HFF-Myc (cell line): ENCODE data around the gene ACTC1.

Experiments
- DNase-seq: peaks from one replicate; pipeline ENCODE4 v3.0.0-alpha.2; 2011; ENCODE audit warnings: low read depth; ENCODE audit errors: extremely low read depth
- H3K4me3 ChIP-seq: replicated peaks from 2 replicates; pipeline ENCODE4 v1.5.1; 2011; ENCODE audit warnings: low read depth, mild to moderate bottlenecking, control low read depth, low read length
- TF ChIP-seq, protein P1 (sequence below): IDR thresholded peaks from 2 replicates; pipeline ENCODE4 v1.5.1; 2012; ENCODE audit warnings: mild to moderate bottlenecking, low read depth, low read length, control low read depth; ENCODE audit errors: missing control alignments

Gene ACTC1

DNA sequence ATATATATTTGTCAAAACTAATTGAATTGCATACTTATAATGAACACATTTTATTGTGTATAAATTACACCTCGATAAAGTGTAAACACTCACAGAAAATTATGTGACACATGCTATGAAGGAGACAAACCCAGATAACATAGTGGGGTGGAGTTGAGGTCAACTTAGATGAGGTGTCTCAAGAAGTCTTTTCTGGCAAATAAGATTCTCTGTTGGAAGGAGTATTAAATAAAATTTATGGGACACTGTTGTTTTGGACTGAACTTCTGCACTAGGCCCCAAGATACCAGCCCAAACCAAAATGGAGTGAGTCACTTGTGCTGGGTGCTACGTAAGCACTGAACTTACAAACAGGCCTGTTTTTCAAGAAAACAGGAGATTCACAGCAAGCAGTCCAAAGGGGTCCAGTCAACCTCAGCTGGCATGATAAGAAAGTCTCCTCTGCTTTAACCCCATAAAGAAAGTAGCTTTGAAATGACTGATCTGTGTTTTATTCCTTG is 18.7 kb downstream of the ACTC1 start:
- H3K4me3 ChIP-seq, result no peak overlapping the region
- DNase-seq, result no peak
- TF ChIP-seq, protein P1, sequence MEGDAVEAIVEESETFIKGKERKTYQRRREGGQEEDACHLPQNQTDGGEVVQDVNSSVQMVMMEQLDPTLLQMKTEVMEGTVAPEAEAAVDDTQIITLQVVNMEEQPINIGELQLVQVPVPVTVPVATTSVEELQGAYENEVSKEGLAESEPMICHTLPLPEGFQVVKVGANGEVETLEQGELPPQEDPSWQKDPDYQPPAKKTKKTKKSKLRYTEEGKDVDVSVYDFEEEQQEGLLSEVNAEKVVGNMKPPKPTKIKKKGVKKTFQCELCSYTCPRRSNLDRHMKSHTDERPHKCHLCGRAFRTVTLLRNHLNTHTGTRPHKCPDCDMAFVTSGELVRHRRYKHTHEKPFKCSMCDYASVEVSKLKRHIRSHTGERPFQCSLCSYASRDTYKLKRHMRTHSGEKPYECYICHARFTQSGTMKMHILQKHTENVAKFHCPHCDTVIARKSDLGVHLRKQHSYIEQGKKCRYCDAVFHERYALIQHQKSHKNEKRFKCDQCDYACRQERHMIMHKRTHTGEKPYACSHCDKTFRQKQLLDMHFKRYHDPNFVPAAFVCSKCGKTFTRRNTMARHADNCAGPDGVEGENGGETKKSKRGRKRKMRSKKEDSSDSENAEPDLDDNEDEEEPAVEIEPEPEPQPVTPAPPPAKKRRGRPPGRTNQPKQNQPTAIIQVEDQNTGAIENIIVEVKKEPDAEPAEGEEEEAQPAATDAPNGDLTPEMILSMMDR, result no peak

DNA sequence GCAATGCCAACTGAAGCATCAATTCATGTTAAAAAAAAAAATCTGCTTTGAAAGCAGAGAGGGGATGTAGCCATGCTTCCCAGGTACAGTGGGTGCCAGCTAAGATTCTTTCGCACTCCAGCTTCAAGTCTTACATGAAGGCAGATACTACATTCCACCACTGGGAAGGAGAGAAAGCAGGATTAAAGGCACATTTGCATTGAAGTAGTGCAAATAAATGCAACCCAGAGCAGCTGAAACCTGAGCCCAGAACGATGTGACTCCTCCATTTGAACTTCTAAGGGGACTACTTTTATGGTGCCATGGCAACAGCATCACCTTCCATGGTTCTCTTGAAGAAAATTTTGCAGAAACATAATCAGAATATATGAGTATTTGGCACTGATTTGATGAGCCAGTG is 21.4 kb downstream of the ACTC1 start:
- H3K4me3 ChIP-seq, result no peak overlapping the region
- DNase-seq, result no peak
- TF ChIP-seq, protein P1, result no peak

DNA sequence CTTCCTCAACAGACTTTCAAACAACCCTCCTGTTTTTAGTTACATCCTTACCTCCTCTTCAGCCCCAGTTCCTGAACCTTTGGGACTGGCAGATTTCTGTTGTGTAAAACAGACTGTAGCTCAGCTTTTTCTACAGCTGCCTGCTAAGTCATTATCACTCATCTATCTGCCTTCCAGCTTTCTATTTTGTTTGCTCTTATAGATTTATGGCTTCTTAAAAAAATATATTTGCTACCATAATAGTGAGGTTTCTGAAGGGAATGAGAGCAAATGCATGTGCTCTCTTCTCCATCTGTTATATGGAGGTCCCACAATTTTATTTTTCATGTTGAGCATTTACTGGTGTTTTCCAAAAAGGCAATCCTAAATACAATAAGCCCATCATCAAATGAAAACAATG is 22.3 kb downstream of the ACTC1 start:
- TF ChIP-seq, protein P1, result no peak

DNA sequence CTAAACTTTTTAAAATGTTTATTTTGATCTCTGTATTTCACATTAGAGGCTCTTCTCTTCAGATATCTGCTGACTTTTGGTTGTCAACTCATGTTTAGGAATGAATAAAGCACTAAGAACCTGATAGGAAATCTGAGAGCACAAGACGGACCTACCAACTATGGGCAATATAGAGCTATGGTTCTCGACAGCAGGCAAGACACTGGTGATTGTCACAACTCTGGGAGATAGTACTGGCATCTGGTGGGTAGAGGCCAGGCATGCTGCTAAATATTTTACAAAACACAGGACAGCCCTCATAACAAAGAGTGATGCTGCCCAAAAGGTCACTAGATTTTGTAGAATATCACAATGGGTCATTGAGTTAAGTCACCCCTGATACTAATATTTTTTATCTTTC is 23.0 kb downstream of the ACTC1 start:
- TF ChIP-seq, protein P1, result no peak
- DNase-seq, result no peak
- no peak overlapping the region for H3K4me3 ChIP-seq

More for the DNA sequence above, 22.3 kb downstream of the ACTC1 start:
- no peak overlapping the region for H3K4me3 ChIP-seq
- no peak for DNase-seq

DNA sequence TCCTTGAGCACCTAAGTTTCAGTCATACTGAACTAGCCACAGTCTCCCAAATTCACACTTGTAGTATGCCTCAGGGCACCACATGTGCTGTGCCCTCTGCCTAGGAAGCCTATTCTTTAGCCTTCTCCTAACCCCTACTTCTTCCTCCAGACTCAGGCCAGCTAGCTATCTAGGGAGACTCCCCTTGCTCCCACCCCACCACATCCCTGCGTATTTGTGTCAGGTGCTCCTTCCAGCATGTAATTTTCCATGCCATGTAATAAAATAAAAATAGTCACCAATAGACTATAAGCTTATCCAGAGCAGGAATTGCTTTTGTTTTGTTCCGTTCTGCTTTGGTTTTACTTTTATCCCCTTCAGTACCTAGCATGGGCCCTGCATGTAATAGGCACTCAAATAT is 25.6 kb downstream of the ACTC1 start:
- DNase-seq, result no peak
- no peak overlapping the region for H3K4me3 ChIP-seq
- TF ChIP-seq, protein P1, result no peak

DNA sequence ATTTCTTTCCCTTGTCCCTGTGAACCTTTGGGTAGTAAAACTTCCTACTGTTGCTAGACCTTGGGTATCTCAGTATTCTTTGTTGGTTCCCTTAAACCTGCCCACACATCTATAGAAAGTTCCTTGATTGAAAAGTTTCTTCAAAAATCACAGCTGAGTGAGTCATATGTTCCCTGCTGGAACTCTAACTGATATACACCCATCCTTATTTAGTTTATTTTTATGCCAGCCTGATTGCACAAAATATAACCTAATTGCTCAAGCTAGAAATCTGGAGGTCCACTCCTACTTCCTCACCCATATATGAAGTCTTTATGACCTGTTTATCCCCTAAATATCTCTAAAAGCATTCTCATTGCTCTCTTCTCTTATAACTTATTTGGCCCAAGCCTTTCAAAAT is 26.8 kb downstream of the ACTC1 start:
- no peak overlapping the region for H3K4me3 ChIP-seq
- TF ChIP-seq, protein P1, result no peak
- no peak for DNase-seq

DNA sequence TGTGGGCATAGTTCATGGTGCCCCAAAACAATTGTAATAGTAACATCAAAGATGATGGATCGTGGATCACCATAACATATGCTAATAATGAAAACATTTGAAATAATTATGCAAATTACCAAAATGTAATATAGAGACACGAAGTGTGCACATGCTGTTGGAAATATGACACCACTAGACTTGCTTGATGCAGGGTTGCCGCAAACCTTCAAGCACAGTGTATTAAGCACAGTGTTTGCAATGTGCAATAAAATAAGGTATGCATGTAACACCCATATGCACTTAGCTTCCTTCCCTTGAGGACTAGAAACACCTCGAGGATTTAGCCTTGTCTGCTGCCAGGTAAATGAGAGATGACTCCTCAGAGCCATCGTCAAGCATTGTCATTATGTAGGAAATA is 29.6 kb downstream of the ACTC1 start:
- DNase-seq, result no peak
- TF ChIP-seq, protein P1, result no peak
- H3K4me3 ChIP-seq, result no peak overlapping the region
